ENCODE measurements around the gene ASIC2.

- TF ChIP-seq POLR2A (IDR thresholded peaks at IDR 0.05; ENCODE audit: borderline replicate concordance, extremely low read depth, insufficient read depth, insufficient read length) (no peak), REST (IDR thresholded peaks at IDR 0.05; ENCODE audit: low read depth) (no peak), EZH2 (IDR thresholded peaks at IDR 0.05) (no peak), CTCF (IDR thresholded peaks at IDR 0.05 in 2 of 3, conservative IDR thresholded peaks at IDR 0.05 in 1 of 3; ENCODE audit: borderline replicate concordance in 1 of 3, insufficient read depth in 1 of 3, low read depth in 2 of 3, low read length in 2 of 3) (no peak), JUND (IDR thresholded peaks at IDR 0.05) (no peak), RAD21 (IDR thresholded peaks at IDR 0.05; ENCODE audit: low read depth) (no peak)
These were observed 30.6 kb downstream of the ASIC2 start for GRCh38 chr17:33262266-33263123.
